H54 (cell line): ENCODE results near the gene GTF3C5.
"Not testable (repeated sequence)": the region's sequence is repeated elsewhere in the genome, so short reads cannot be mapped to it uniquely, and the experiment has no call there.

Experiments
- DNase-seq: peaks from one replicate; pipeline ENCODE4 v3.0.0; 2011; ENCODE audit warnings: low spot score, mixed read lengths; ENCODE audit not compliant: insufficient read length
- FAIRE-seq: peaks from 3 replicates; lab custom pipeline; 2011; peaks lifted over from hg19 to GRCh38; lab: Jason Lieb, UNC
- POLR2A ChIP-seq: IDR thresholded peaks from 2 replicates; pipeline ENCODE4 v1.6.1; 2011; ENCODE audit warnings: low read depth, mild to moderate bottlenecking, low read length

The GTF3C5 gene

GRCh38 chr9:133071484-133072150 lies 40.8 kb downstream of the GTF3C5 start:
- FAIRE-seq: no peak
- no peak for TF ChIP-seq POLR2A
- DNase-seq: no peak

- not testable (repeated sequence) for FAIRE-seq
Measured at GRCh38 chr9:133072210-133072609, 41.4 kb downstream of the GTF3C5 start.

GRCh38 chr9:133073086-133074014 lies 42.6 kb downstream of the GTF3C5 start:
- FAIRE-seq (no peak), DNase-seq (no peak)
- no peak for TF ChIP-seq POLR2A

More at GRCh38 chr9:133072210-133072609, 41.4 kb downstream of the GTF3C5 start:
- DNase-seq: not testable (repeated sequence)

GRCh38 chr9:133074111-133074651 lies 43.4 kb downstream of the GTF3C5 start:
- DNase-seq (no peak), FAIRE-seq (no peak)
- TF ChIP-seq POLR2A: no peak

- DNase-seq: peak; percentile 87
Measured at GRCh38 chr9:133075925-133076630, 45.3 kb downstream of the GTF3C5 start.

GRCh38 chr9:133076691-133077090 lies 45.9 kb downstream of the GTF3C5 start:
- TF ChIP-seq POLR2A: no peak
- FAIRE-seq (no peak), DNase-seq (no peak)

More at GRCh38 chr9:133075925-133076630, 45.3 kb downstream of the GTF3C5 start:
- TF ChIP-seq POLR2A: no peak
- FAIRE-seq: peak; percentile 69

GRCh38 chr9:133078486-133078885 lies 47.7 kb downstream of the GTF3C5 start:
- no peak for TF ChIP-seq POLR2A
- DNase-seq (no peak), FAIRE-seq (no peak)

GRCh38 chr9:133080161-133080560 lies 49.4 kb downstream of the GTF3C5 start:
- no peak for TF ChIP-seq POLR2A
- DNase-seq (no peak), FAIRE-seq (no peak)

- DNase-seq, FAIRE-seq: not testable (repeated sequence)
Measured at GRCh38 chr9:133080786-133081779, 50.3 kb downstream of the GTF3C5 start.

GRCh38 chr9:133081957-133082644 lies 51.3 kb downstream of the GTF3C5 start:
- not testable (repeated sequence) for DNase-seq, FAIRE-seq

- not testable (repeated sequence) for DNase-seq, FAIRE-seq
Measured at GRCh38 chr9:133083688-133084087, 52.9 kb downstream of the GTF3C5 start.

- not testable (repeated sequence) for FAIRE-seq, DNase-seq
Measured at GRCh38 chr9:133086212-133086860, 55.5 kb downstream of the GTF3C5 start.
